Heart left ventricle (tissue), 16 donors: Measurements from ENCODE around the gene ATP6V1D. TPM values are rescaled to one million over a fixed set of nuclear protein-coding genes. Genes with fewer than 3 reads are reported as not detected.

ENCODE experiments used
- ATAC-seq, 4 donors: fragments of 200-7000 bp; cut with Tn5 transposase; one replicate each; pipeline ENCODE4 v1.9.1; 2020 to 2022; ENCODE audit warnings: moderate library complexity in 4 of 4, mild to moderate bottlenecking in 3 of 4, moderate number of reproducible peaks in 1 of 4
- DNase-seq, 5 donors: peaks; one replicate each; pipeline ENCODE4 v3.0.0-alpha.2; 2020
- H3K27ac ChIP-seq, 12 donors: fragments of 200-600 bp; sonication (generic) in 4 of 12; one replicate each; pipeline versions ENCODE4 v1.5.0 to v1.8.0; 2016 to 2022; ENCODE audit warnings: mild to moderate bottlenecking in 2 of 12
- H3K27me3 ChIP-seq, 9 donors: fragments of 200-600 bp; sonication (generic) in 2 of 9; one replicate each; pipeline versions ENCODE4 v1.5.1 to v1.8.0; 2016 to 2022; ENCODE audit warnings: mild to moderate bottlenecking in 3 of 9
- H3K36me3 ChIP-seq, 9 donors: fragments of 200-600 bp; sonication (generic) in 2 of 9; one replicate each; pipeline versions ENCODE4 v1.5.0 to v1.8.0; 2018 to 2022; ENCODE audit warnings: mild to moderate bottlenecking in 2 of 9
- H3K4me1 ChIP-seq, 12 donors: fragments of 200-600 bp; sonication (generic) in 4 of 12; one replicate each; pipeline versions ENCODE4 v1.5.0 to v1.8.0; 2016 to 2022; ENCODE audit warnings: mild to moderate bottlenecking in 3 of 12
- H3K4me3 ChIP-seq, 12 donors: fragments of 200-600 bp; sonication (generic) in 4 of 12; one replicate each; pipeline versions ENCODE4 v1.5.0 to v1.8.0; 2017 to 2022; ENCODE audit warnings: mild to moderate bottlenecking in 9 of 12, moderate library complexity in 4 of 12
- H3K9me3 ChIP-seq, 12 donors: fragments of 200-600 bp; sonication (generic) in 4 of 12; one replicate each; pipeline versions ENCODE4 v1.5.0 to v1.8.0; 2016 to 2022; ENCODE audit warnings: mild to moderate bottlenecking in 1 of 12
- POLR2A ChIP-seq, 2 donors: fragments of 450-650 bp; IDR thresholded peaks; one replicate each; pipeline ENCODE4 v1.6.1; 2017; ENCODE audit warnings: antibody characterized with exemption in 2 of 2, mild to moderate bottlenecking in 2 of 2, moderate library complexity in 2 of 2
- WGBS, 4 donors: extraction: QIAGEN DNeasy Blood & Tissue Kit in 2 of 4; methylation state at CpG; one replicate each; pipeline versions ENCODE4 v1.1.5 to v1.1.7; 2013 to 2018; 5-methylcytosine and 5-hydroxymethylcytosine counted together
- intact Hi-C, 10 donors: fragments of 100-400 bp; cut with DNase I; formaldehyde crosslinking; loops; one replicate each; pipeline versions ENCODE4 v1.11.1 to v1.14.2; 2022
- polyA plus RNA-seq, 2 donors: library from polyadenylated mRNA; stranded (reverse); fragments of 200-250 nt; gene quantifications; one replicate each; pipeline ENCODE4 v1.2.3, GENCODE V29; 2013
- total RNA-seq, 9 donors: library from RNA; depleted of rRNA in 2 of 9; stranded (reverse); fragments of >200 nt in 2 of 9; fragmentation: NEBNext Ultra II Directional in 3 of 9; extraction: Animal tissue kit (Norgen Biotek cat#: 25700) in 3 of 9; gene quantifications; one replicate each; pipeline versions ENCODE4 v1.1.0 to v1.2.4, GENCODE V29; 2016 to 2023
- TF ChIP-seq, protein P1 (sequence below), 12 donors: fragments of 200-600 bp; sonication (generic) in 4 of 12; IDR thresholded peaks; one replicate each; pipeline versions ENCODE4 v1.5.0 to v1.8.0; 2018 to 2022; ENCODE audit warnings: antibody characterized with exemption in 12 of 12, mild to moderate bottlenecking in 5 of 12
- donor health status: ischemic (EF 13 %, LVEDD 7.1; RV severe dilation, severe dysfunction).
- donor health status: healthy with polysubstance abuse.
- donor health status: DM: no; HTN: yes; CAD: no.
- donor health status: DM: no; HTN: no; CAD: no.
- donor health status: ischemic (EF 25% LVEDD 6.9; RV normal size, moderate dysfunction).
- donor health status: ischemic (EF 25% LVEDD 5.7; RV mildly dilated, moderate dysfunction).
- donor health status: healthy.
- donor health status: DM: yes; HTN: yes; CAD: no.
- donor health status: ischemic (EF 35%, LVEDD 5.7; RV mildly dilated, moderate dysfunction).
- donor health status: nonischemic (EF 11% LVEDD 7.7; RV severe dilation, severe dysfunction).
- donor health status: DM: yes; HTN: yes; CAD: no.
- donor health status: PGD.
- donor health status: ischemic (EF 29% LVEDD 5.4; RV normal size, mild dysfunction).
- donor health status: nonischemic (EF 23%, LVEDD 6.1; RV moderate dilation, normal function).

ATP6V1D gene
- total and polyA plus RNA-seq, 11 donors, result 106 to 211 (median 167) TPM

DNA sequence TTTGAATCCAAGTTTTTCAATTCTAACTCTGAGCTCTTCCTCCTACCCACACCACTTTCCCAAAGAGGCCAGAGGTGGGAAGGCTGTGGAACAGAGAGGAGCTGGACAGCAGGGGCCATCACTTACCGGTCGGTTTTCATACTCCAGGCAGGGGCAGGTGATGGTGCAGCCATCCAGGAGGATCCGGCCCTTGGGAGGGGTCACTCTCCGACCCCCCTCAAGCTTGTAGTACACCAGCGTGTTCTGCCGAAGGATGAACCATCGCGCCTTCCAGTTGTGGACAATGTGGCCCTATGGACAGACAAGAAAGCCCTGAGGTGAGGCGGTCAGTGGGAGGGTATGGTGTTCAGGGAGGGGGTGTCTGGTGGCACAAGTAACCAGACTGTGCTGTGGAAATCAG, 37.9 kb upstream of the ATP6V1D start:
- intact Hi-C loops, result no loop called here
- Histone ChIP-seq H3K27me3 (no peaks in the 10 kb centered on the region), H3K27ac (no peak overlapping the region), H3K36me3 (no peaks in the 10 kb centered on the region), H3K4me3 (no peak overlapping the region), H3K9me3 (peaks cover 0 to 1% (median 0%) of the 10 kb centered on the region in 12 donors), H3K4me1 (peaks cover 0 to 3% (median 0%) of the 10 kb centered on the region in 12 donors)
- ATAC-seq (no peak), DNase-seq (no peak)
- TF ChIP-seq, protein P1, sequence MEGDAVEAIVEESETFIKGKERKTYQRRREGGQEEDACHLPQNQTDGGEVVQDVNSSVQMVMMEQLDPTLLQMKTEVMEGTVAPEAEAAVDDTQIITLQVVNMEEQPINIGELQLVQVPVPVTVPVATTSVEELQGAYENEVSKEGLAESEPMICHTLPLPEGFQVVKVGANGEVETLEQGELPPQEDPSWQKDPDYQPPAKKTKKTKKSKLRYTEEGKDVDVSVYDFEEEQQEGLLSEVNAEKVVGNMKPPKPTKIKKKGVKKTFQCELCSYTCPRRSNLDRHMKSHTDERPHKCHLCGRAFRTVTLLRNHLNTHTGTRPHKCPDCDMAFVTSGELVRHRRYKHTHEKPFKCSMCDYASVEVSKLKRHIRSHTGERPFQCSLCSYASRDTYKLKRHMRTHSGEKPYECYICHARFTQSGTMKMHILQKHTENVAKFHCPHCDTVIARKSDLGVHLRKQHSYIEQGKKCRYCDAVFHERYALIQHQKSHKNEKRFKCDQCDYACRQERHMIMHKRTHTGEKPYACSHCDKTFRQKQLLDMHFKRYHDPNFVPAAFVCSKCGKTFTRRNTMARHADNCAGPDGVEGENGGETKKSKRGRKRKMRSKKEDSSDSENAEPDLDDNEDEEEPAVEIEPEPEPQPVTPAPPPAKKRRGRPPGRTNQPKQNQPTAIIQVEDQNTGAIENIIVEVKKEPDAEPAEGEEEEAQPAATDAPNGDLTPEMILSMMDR (IDR thresholded peaks at IDR 0.05), result no peak
- no peak for TF ChIP-seq POLR2A (IDR thresholded peaks at IDR 0.05)
- WGBS, 4 donors, result 94 to 96% (median 95%) methylated on average over 9 of the region's 9 CpGs

DNA sequence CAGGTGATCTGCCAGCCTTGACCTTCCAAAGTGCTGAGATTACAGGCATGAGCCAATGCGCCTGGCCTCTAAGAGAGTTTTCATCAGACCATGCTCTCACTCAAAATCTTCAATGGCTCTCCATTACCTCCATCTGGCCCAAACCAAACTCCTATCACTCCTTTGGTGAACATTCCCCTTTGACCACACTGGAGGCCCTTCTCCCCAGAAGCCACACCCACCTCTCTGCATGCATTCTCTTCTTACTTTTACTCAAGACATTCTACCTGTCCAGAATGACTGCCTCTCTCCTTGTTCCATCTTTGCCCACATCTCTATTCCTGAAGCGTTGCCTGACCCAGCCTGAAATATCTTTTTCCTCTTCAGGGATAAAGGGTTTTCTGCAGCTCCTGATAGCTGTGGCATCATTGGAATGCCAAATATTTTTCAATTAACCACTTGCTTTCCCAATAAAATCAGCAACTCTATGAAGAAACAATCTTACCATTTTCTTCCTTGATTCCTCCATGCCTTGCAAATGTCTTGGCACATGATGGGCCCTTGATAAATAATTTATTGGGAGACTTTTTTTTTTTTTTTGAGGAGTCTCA, 36.9 kb upstream of the ATP6V1D start:
- intact Hi-C loops, result no loop called here
- Histone ChIP-seq H3K4me1 (peaks cover 0 to 3% (median 0%) of the 10 kb centered on the region in 12 donors), H3K27ac (no peak overlapping the region), H3K27me3 (no peaks in the 10 kb centered on the region), H3K9me3 (no peaks in the 10 kb centered on the region), H3K4me3 (no peak overlapping the region), H3K36me3 (no peaks in the 10 kb centered on the region)
- WGBS, 4 donors, result 43 to 53% (median 51%) methylated on average over 2 of the region's 2 CpGs
- ATAC-seq (no peak), DNase-seq (no peak)
- TF ChIP-seq, protein P1 (IDR thresholded peaks at IDR 0.05), result no peak
- TF ChIP-seq POLR2A (IDR thresholded peaks at IDR 0.05), result no peak

DNA sequence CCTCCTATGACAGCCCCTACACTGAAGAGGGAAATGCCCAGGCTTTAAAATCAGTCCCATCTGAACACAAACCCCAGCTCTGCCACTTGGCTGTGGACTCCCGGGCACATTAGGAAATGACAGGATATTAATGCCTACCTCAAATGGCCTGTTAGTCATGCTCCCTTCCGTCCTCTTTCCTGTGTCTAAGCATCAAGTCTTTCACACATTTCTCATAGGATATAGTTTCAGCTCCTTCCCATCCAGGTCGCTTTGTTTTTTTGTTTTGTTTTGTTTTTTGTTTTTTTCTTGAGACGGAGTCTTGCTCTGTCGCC, 36.2 kb upstream of the ATP6V1D start:
- 78 to 82% (median 81%) methylated on average over 5 of the region's 5 CpGs for WGBS, 4 donors

DNA sequence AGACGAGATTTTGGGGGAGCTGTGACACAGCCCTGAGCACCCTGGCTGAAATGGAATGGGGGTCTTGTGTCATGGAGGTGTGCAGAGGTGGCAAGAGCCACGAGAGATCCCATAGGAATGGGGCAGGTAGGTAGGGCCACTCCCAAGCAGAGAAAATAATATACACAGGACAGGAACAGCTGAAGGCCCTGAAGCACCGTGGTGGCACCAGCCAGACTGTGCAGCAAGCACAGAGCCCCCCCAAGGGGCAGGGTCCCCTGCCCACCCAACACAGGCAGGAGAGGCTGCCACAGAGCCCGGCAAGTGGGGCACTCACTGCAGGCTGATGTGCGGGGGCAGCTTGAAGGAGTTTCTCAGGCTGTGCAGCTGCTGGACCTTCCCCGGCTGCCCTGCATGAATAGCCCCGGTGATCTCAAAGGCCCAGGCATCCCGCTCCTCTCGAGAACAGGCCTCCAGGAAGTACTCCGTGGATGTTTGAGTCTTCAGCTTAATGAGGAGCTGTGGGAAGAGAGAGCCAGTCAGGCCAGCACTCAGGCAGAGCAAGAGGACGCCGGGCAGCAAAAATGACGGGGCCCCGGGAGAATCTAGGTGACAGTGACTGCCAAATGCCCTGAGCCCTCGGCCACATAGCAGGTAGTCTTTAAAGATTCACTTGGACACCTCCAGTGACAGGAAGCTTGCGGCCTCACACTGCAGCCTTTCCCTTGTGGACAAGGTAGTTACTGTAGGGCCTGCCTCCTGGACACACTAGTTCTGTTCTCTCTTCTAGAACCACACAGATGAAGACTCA, 35.7 kb upstream of the ATP6V1D start:
- intact Hi-C loops, result no loop called here
- DNase-seq (no peak), ATAC-seq (peak in 1 of 4 donors; percentile 26)
- no peak overlapping the region for H3K4me3 ChIP-seq
- H3K9me3 ChIP-seq, result no peaks in the 10 kb centered on the region
- H3K36me3 ChIP-seq, result no peaks in the 10 kb centered on the region
- 64 to 76% (median 69%) methylated on average over 14 to 16 of the region's 16 CpGs for WGBS, 4 donors
- H3K27me3 ChIP-seq, result no peaks in the 10 kb centered on the region
- no peak for TF ChIP-seq POLR2A (IDR thresholded peaks at IDR 0.05)
- H3K27ac ChIP-seq, result no peak overlapping the region
- H3K4me1 ChIP-seq, result peaks cover 0 to 3% (median 0%) of the 10 kb centered on the region in 12 donors

More for the DNA sequence above, 36.2 kb upstream of the ATP6V1D start:
- Histone ChIP-seq H3K36me3 (no peaks in the 10 kb centered on the region), H3K27me3 (no peaks in the 10 kb centered on the region), H3K4me3 (no peak overlapping the region), H3K27ac (no peak overlapping the region), H3K4me1 (peaks cover 0 to 3% (median 0%) of the 10 kb centered on the region in 12 donors), H3K9me3 (no peaks in the 10 kb centered on the region)
- DNase-seq (no peak), ATAC-seq (no peak)
- TF ChIP-seq POLR2A (IDR thresholded peaks at IDR 0.05), result no peak
- TF ChIP-seq, protein P1 (IDR thresholded peaks at IDR 0.05), result no peak
- intact Hi-C loops, result no loop called here
